Measurements from ENCODE around the gene LSM10.

The LSM10 gene

DNA sequence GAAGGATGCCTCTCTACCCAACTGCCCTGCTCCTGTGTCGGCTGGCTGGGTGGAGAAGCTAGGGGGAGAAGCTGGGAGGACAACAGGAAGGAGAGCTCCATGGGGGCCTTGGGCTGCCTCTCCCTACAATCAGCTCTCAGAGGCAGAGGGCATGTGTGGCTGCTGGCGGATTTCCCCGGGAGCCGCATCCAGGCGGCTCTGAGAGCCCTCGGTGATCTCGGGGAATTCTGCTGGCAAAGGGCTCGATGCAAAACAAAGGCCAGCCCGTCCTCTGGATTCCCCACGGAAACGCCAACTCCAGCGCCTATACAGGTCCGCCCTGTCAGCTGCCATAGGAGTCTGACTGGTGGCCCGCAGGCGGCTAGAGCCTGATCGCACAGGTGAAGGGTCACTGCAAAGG, 47.9 kb downstream of the LSM10 start:
- no peak for DNase-seq

DNA sequence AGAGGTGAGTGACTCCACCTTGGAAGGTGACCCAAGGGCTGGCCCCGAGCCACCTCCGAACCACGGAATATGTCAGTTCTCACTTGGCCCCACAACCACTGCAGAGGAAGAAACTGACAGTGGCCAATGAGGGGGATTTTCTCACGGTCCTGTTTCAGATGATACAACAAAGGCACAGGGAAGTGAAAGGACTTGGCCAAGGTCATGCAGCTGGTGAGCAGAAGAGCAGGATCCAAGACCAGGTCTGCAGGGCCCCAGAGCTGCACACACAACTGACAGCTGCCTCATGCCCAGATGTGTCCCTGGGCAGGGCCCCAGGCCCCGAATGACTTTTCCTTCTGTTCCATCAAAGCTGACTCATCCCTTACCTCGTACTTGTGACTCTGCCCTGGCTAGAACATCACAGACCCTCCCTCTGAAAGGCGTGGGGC, 48.5 kb downstream of the LSM10 start:
- DNase-seq, result no peak

DNA sequence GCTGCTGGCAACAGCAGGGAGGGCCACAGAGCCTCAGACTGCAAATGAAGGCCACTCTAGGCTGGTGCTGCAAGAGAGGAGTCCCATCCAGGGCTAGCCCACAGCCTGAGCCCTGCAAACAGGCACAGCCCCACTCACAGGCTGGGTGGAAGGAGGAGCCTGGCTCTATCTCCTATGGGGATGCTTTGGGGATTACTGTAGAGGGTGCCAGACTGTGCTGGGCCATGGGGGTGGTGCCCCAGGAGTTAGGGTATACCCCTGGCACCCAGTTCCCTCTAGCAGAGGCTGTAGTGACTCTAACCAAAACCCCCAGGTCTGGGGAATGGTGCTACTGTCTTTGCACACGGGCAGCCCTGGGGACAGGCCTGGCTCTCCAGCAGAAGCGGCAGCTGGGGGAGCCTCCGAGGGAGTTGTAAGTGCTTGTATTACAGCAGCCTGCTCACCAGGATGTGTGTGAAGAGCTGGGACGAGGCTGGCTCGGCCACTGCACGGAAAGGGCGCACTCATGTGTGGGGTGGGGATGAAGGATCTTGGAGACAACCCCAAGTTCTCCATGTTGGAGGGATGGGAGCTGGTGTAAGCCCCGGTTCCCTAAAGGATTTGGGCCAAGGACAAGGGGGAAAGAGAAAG, 50.9 kb downstream of the LSM10 start:
- DNase-seq, result no peak

DNA sequence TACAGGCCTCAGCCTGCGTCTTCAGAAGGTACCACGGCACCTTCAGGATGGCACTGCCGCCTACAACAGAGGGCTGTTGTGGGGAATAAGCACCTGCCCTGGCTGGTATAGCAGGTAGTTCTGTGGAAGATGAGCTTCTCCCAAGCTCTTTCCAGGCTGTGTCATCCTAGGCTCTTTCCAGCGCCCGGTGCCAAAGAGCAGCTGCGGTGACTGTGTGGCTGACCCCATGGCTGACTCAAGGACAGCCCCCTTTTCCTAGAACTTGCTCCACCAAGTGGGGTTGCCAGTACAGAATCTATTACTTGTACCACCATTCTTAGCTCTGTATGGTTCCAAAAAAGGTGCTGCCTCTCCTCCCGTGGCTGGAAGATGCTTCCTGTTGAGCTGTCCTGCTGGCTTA, 52.4 kb downstream of the LSM10 start:
- no peak for DNase-seq

DNA sequence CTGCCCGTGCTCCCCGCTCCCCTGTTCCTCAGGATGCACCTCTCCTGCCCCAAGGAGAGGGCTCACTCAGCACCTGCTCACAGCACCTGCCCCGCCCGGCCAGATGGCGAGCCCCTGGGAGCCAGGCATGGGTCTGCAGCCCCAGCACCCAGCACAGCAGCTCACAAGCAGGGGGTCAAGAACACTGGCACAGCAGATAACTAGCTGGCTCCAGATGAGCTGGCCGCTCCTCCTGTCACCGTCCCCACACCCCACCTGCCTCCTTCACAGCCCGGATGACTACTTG, 53.4 kb downstream of the LSM10 start:
- no peak for DNase-seq

DNA sequence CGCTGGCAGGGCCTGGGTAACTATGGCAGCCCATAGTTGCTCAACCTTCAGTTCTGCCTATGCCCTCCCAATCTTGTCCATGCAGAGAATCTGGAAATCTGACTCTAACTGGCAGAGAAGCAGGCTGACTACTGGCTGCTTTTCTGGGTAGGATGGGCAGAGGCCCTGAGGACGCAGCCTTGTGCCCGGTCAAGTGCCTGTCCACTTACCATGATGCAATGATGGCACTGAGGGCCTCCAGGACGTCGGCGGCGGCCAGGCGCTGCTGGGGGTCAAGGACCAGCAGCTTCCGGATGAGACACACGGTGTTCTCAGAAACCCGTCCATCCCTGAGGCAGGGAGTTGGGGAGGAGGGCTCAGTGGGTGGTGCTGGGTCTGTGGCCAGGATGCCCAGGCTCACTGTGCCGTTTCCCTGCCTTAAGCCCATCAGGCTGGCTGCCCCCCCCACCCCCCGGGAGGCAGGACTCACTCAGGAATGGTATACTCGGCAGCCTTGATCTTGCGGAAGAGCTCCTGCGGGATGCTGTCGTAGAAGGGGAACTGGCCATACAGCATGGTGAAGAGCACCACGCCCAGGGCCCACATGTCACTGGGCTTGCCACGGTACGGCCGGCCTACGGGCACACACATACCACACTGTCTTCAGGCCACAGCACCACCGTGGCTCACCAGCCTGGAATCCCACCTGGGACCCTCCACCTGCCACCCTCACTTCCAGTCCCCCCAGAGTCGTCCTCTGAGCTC, 53.9 kb downstream of the LSM10 start:
- no peak for DNase-seq
